GM18507 (cell line): ENCODE measurements around the gene GALNT6.

Experiments
- DNase-seq: peaks from one replicate; pipeline ENCODE4 v3.0.0; 2011; ENCODE audit warnings: low read depth; ENCODE audit not compliant: insufficient read length; ENCODE audit errors: extremely low spot score
- FAIRE-seq: peaks from 2 replicates; lab custom pipeline; 2011; peaks lifted over from hg19 to GRCh38; lab: Jason Lieb, UNC

Gene GALNT6

GRCh38 chr12:51388069-51388799 is 3.0 kb downstream of the GALNT6 start:
- no peak for FAIRE-seq
- DNase-seq, result no peak

GRCh38 chr12:51386351-51386750 is 4.9 kb downstream of the GALNT6 start:
- DNase-seq (no peak), FAIRE-seq (no peak)

GRCh38 chr12:51383269-51383905 is 7.8 kb downstream of the GALNT6 start:
- FAIRE-seq, result peak; percentile 15
- no peak for DNase-seq

GRCh38 chr12:51382173-51382572 is 9.0 kb downstream of the GALNT6 start:
- no peak for DNase-seq
- FAIRE-seq, result no peak

GRCh38 chr12:51381226-51382079 is 9.8 kb downstream of the GALNT6 start:
- no peak for DNase-seq
- FAIRE-seq, result no peak

- FAIRE-seq, result no peak
- no peak for DNase-seq
These were observed 11.6 kb downstream of the GALNT6 start for GRCh38 chr12:51379571-51379970.

GRCh38 chr12:51378749-51379148 is 12.5 kb downstream of the GALNT6 start:
- no peak for DNase-seq
- FAIRE-seq, result no peak

GRCh38 chr12:51377099-51377984 is 13.9 kb downstream of the GALNT6 start:
- DNase-seq (no peak), FAIRE-seq (no peak)

GRCh38 chr12:51374856-51375255 is 16.4 kb downstream of the GALNT6 start:
- FAIRE-seq (no peak), DNase-seq (no peak)

- DNase-seq (no peak), FAIRE-seq (no peak)
These were observed 16.8 kb downstream of the GALNT6 start for GRCh38 chr12:51374361-51374760.

GRCh38 chr12:51373187-51373586 is 18.0 kb downstream of the GALNT6 start:
- FAIRE-seq, result no peak
- no peak for DNase-seq

- DNase-seq (no peak), FAIRE-seq (no peak)
These were observed 19.2 kb downstream of the GALNT6 start for GRCh38 chr12:51372021-51372420.

GRCh38 chr12:51371295-51371953 is 19.8 kb downstream of the GALNT6 start:
- no peak for DNase-seq
- no peak for FAIRE-seq

GRCh38 chr12:51370667-51371066 is 20.5 kb downstream of the GALNT6 start:
- FAIRE-seq (no peak), DNase-seq (no peak)

- FAIRE-seq (no peak), DNase-seq (no peak)
These were observed 21.6 kb downstream of the GALNT6 start for GRCh38 chr12:51369581-51369980.

- DNase-seq (peak; percentile 98), FAIRE-seq (peak; percentile 99)
These were observed 22.3 kb downstream of the GALNT6 start for GRCh38 chr12:51368640-51369517.

GRCh38 chr12:51365276-51365675 is 25.9 kb downstream of the GALNT6 start:
- FAIRE-seq, result no peak

GRCh38 chr12:51364001-51364400 is 27.2 kb downstream of the GALNT6 start:
- DNase-seq, result no peak
- no peak for FAIRE-seq

More at GRCh38 chr12:51365276-51365675, 25.9 kb downstream of the GALNT6 start:
- no peak for DNase-seq
